Chondrocyte (in vitro differentiated cells): ENCODE measurements around the gene GREB1. TPM values are rescaled to one million over a fixed set of nuclear protein-coding genes. Genes with fewer than 3 reads are reported as not detected.

Experiments
- DNase-seq: peaks from one replicate; pipeline ENCODE4 v3.0.0; 2021; ENCODE audit warnings: mixed read lengths, low spot score
- H3K27ac Mint-ChIP-seq: one replicate; pipeline ENCODE4 v1.8.0; 2021; ENCODE audit warnings: mild to moderate bottlenecking, moderate library complexity, mixed read lengths; ENCODE audit not compliant: unreplicated experiment
- H3K27me3 Mint-ChIP-seq: 2 replicates; pipeline ENCODE4 v1.8.0; 2021; ENCODE audit warnings: low read depth, mixed read lengths
- H3K36me3 Mint-ChIP-seq: 2 replicates; pipeline ENCODE4 v1.8.0; 2021; ENCODE audit warnings: low read depth, mixed read lengths
- H3K4me1 Mint-ChIP-seq: 2 replicates; pipeline ENCODE4 v1.8.0; 2021; ENCODE audit warnings: low read depth, mild to moderate bottlenecking, mixed read lengths
- H3K4me3 Mint-ChIP-seq: one replicate; pipeline ENCODE4 v1.8.0; 2021; ENCODE audit warnings: mild to moderate bottlenecking, moderate library complexity, mixed read lengths; ENCODE audit not compliant: unreplicated experiment
- H3K9me3 Mint-ChIP-seq: 2 replicates; pipeline ENCODE4 v1.8.0; 2021; ENCODE audit warnings: low read depth, mixed read lengths
- CTCF ChIP-seq: fragments of 200-600 bp; sonication (generic); IDR thresholded peaks from 2 replicates; pipeline ENCODE4 v1.5.0; 2021; ENCODE audit warnings: antibody characterized with exemption, mild to moderate bottlenecking, moderate library complexity
- total RNA-seq: library from RNA; stranded (reverse); gene quantifications from 3 replicates; pipeline ENCODE4 v1.2.1, GENCODE V29; 2021

Gene GREB1
- total RNA-seq, 1 donor from 2014 or later = 0.52 TPM

GRCh38 chr2:11591091-11591490, 57.2 kb downstream of the GREB1 start:
- no peak overlapping the region for H3K27ac Mint-ChIP-seq
- no peaks in the 10 kb centered on the region for H3K4me1 Mint-ChIP-seq
- no peak for DNase-seq
- TF ChIP-seq CTCF = no peak
- peaks cover 11% of the 10 kb centered on the region for H3K27me3 Mint-ChIP-seq
- H3K36me3 Mint-ChIP-seq = no peaks in the 10 kb centered on the region
- H3K4me3 Mint-ChIP-seq = no peak overlapping the region
- H3K9me3 Mint-ChIP-seq = no peaks in the 10 kb centered on the region

- Mint-ChIP-seq H3K36me3 (no peaks in the 10 kb centered on the region), H3K4me1 (no peaks in the 10 kb centered on the region), H3K27ac (no peak overlapping the region), H3K9me3 (no peaks in the 10 kb centered on the region), H3K4me3 (no peak overlapping the region), H3K27me3 (peaks cover 16% of the 10 kb centered on the region)
- no peak for TF ChIP-seq CTCF
- DNase-seq = no peak
Measured at GRCh38 chr2:11592671-11593574, 59.1 kb downstream of the GREB1 start.

- peaks cover 2% of the 10 kb centered on the region for H3K36me3 Mint-ChIP-seq
- no peak for TF ChIP-seq CTCF
- no peaks in the 10 kb centered on the region for H3K9me3 Mint-ChIP-seq
- no peak overlapping the region for H3K27ac Mint-ChIP-seq
- no peak for DNase-seq
- no peak overlapping the region for H3K4me3 Mint-ChIP-seq
- H3K27me3 Mint-ChIP-seq = peaks cover 24% of the 10 kb centered on the region
- H3K4me1 Mint-ChIP-seq = no peaks in the 10 kb centered on the region
Measured at GRCh38 chr2:11596801-11597200, 63.0 kb downstream of the GREB1 start.

- TF ChIP-seq CTCF = no peak
- peaks cover 5% of the 10 kb centered on the region for H3K4me1 Mint-ChIP-seq
- H3K27ac Mint-ChIP-seq = no peak overlapping the region
- H3K27me3 Mint-ChIP-seq = peaks cover 24% of the 10 kb centered on the region
- no peaks in the 10 kb centered on the region for H3K9me3 Mint-ChIP-seq
- H3K36me3 Mint-ChIP-seq = peaks cover 2% of the 10 kb centered on the region
- H3K4me3 Mint-ChIP-seq = no peak overlapping the region
- no peak for DNase-seq
Measured at GRCh38 chr2:11597538-11598225, 63.8 kb downstream of the GREB1 start.

GRCh38 chr2:11598228-11598731, 64.4 kb downstream of the GREB1 start:
- H3K36me3 Mint-ChIP-seq = peaks cover 2% of the 10 kb centered on the region
- H3K4me3 Mint-ChIP-seq = no peak overlapping the region

More at GRCh38 chr2:11598228-11598731, 64.4 kb downstream of the GREB1 start:
- Mint-ChIP-seq H3K27me3 (peaks cover 24% of the 10 kb centered on the region), H3K9me3 (no peaks in the 10 kb centered on the region), H3K4me1 (peaks cover 9% of the 10 kb centered on the region), H3K27ac (no peak overlapping the region)
- no peak for DNase-seq
- TF ChIP-seq CTCF = no peak
